CD14-positive monocyte (primary cell): ENCODE measurements around the gene ZBTB7C. TPM values are rescaled to one million over a fixed set of nuclear protein-coding genes. Genes with fewer than 3 reads are reported as not detected.

Source experiments
- DNase-seq, 3 donors: peaks; one replicate each; pipeline ENCODE4 v3.0.0-alpha.2; 2011 to 2022
- H2AFZ ChIP-seq: 2 replicates; pipeline ENCODE4 v1.6.0; 2012; ENCODE audit warnings: mild to moderate bottlenecking, low read depth, low read length, inconsistent platforms; ENCODE audit not compliant: insufficient read depth, poor library complexity, severe bottlenecking
- H3K27ac ChIP-seq, 2 donors: 1 replicate in 1 of 2; 2 replicates in 1 of 2; pipeline ENCODE4 v1.5.1; 2012 to 2013; ENCODE audit warnings: low read length in 2 of 2, control low read depth in 1 of 2, inconsistent platforms in 1 of 2, low read depth in 1 of 2, mild to moderate bottlenecking in 1 of 2
- H3K27me3 ChIP-seq, 2 donors: one replicate each; pipeline versions ENCODE4 v1.6.0 to v1.6.1; 2011 to 2013; ENCODE audit warnings: low read length in 2 of 2; ENCODE audit not compliant: control insufficient read depth in 2 of 2, insufficient read depth in 2 of 2
- H3K36me3 ChIP-seq, 2 donors: replicated peaks in 1 of 2; 1 replicate in 1 of 2; 2 replicates in 1 of 2; pipeline versions ENCODE4 v1.5.1 to v1.6.1; 2012 to 2013; ENCODE audit warnings: low read length in 2 of 2, control low read depth in 1 of 2, inconsistent platforms in 1 of 2, mild to moderate bottlenecking in 1 of 2; ENCODE audit not compliant: insufficient read depth in 2 of 2, control insufficient read depth in 1 of 2
- H3K4me1 ChIP-seq, 2 donors: 1 replicate in 1 of 2; 2 replicates in 1 of 2; pipeline versions ENCODE4 v1.5.1 to v1.6.1; 2012 to 2013; ENCODE audit warnings: low read length in 2 of 2, control low read depth in 1 of 2, inconsistent platforms in 1 of 2, mild to moderate bottlenecking in 1 of 2, moderate library complexity in 1 of 2; ENCODE audit not compliant: insufficient read depth in 2 of 2, control insufficient read depth in 1 of 2
- H3K4me2 ChIP-seq: replicated peaks from 2 replicates; pipeline ENCODE3; 2012; ENCODE audit warnings: low read length, moderate library complexity, mild to moderate bottlenecking; ENCODE audit not compliant: poor library complexity, severe bottlenecking; ENCODE audit errors: extremely low read depth
- H3K4me3 ChIP-seq, 3 experiments: fragments of 200-600 bp in 1 of 3; sonication (generic) in 1 of 3; replicated peaks in 1 of 3; 1 replicate in 2 of 3; 2 replicates in 1 of 3; pipeline ENCODE4 v1.5.1; 2011 to 2013; ENCODE audit warnings: low read length in 3 of 3, mild to moderate bottlenecking in 3 of 3, control low read depth in 2 of 3, low read depth in 2 of 3, inconsistent platforms in 1 of 3, moderate library complexity in 1 of 3
- H3K79me2 ChIP-seq: 2 replicates; pipeline ENCODE4 v1.6.0; 2012; ENCODE audit warnings: mild to moderate bottlenecking, control low read depth, inconsistent platforms, low read length, moderate library complexity; ENCODE audit not compliant: insufficient read depth
- H3K9ac ChIP-seq: 2 replicates; pipeline ENCODE4 v1.6.0; 2017; ENCODE audit warnings: low read length, mild to moderate bottlenecking; ENCODE audit not compliant: insufficient read depth, poor library complexity, severe bottlenecking
- H3K9me3 ChIP-seq, 2 donors: replicated peaks in 1 of 2; 1 replicate in 1 of 2; 2 replicates in 1 of 2; pipeline versions ENCODE4 v1.5.1 to v1.6.1; 2012 to 2013; ENCODE audit warnings: low read length in 2 of 2, control low read depth in 1 of 2; ENCODE audit not compliant: control insufficient read depth in 1 of 2, insufficient read depth in 1 of 2
- H4K20me1 ChIP-seq: 2 replicates; pipeline ENCODE4 v1.6.0; 2012; ENCODE audit warnings: mild to moderate bottlenecking, low read length, control low read depth, moderate library complexity; ENCODE audit not compliant: insufficient read depth
- H3K27ac Mint-ChIP-seq, 7 donors: one replicate each; pipeline ENCODE4 v1.8.0; 2020; ENCODE audit warnings: mild to moderate bottlenecking in 7 of 7, mixed read lengths in 7 of 7, moderate library complexity in 6 of 7, inconsistent platforms in 2 of 7
- H3K27me3 Mint-ChIP-seq, 3 donors: one replicate each; pipeline ENCODE4 v1.8.0; 2021 to 2022; ENCODE audit warnings: low read depth in 3 of 3, mild to moderate bottlenecking in 3 of 3, mixed read lengths in 3 of 3, moderate library complexity in 3 of 3, inconsistent platforms in 1 of 3
- H3K36me3 Mint-ChIP-seq, 2 donors: one replicate each; pipeline ENCODE4 v1.8.0; 2020; ENCODE audit warnings: mixed read lengths in 2 of 2, inconsistent platforms in 1 of 2, mild to moderate bottlenecking in 1 of 2
- H3K4me1 Mint-ChIP-seq: one replicate; pipeline ENCODE4 v1.8.0; 2020; ENCODE audit warnings: mild to moderate bottlenecking, mixed read lengths
- H3K4me3 Mint-ChIP-seq, 2 donors: one replicate each; pipeline ENCODE4 v1.8.0; 2020; ENCODE audit warnings: mild to moderate bottlenecking in 2 of 2, mixed read lengths in 2 of 2, moderate library complexity in 1 of 2
- H3K9me3 Mint-ChIP-seq, 7 donors: one replicate each; pipeline ENCODE4 v1.8.0; 2020 to 2022; ENCODE audit warnings: mixed read lengths in 7 of 7, mild to moderate bottlenecking in 6 of 7, moderate library complexity in 6 of 7, inconsistent platforms in 2 of 7
- CTCF ChIP-seq: fragments of 200-600 bp; IDR thresholded peaks from one replicate; pipeline ENCODE4 v1.8.0; 2022; ENCODE audit warnings: antibody characterized with exemption, mild to moderate bottlenecking
- WGBS: methylation state at CpG from one replicate; pipeline ENCODE4 v1.1.5; 2013; ENCODE audit warnings: missing lambda C conversion rate; ENCODE audit not compliant: insufficient coverage; 5-methylcytosine and 5-hydroxymethylcytosine counted together
- intact Hi-C, 2 donors: fragments of 100-400 bp; cut with micrococcal nuclease; formaldehyde crosslinking; loops; one replicate each; pipeline versions ENCODE4 v1.15.0 to v1.15.1; 2023
- polyA plus RNA-seq, 3 donors: library from polyadenylated mRNA; depleted of rRNA in 1 of 3; unstranded in 2 of 3; stranded (reverse) in 1 of 3; fragments of 300-500 nt in 2 of 3; fragments of >200 nt in 1 of 3; fragmentation: Illumina TruSeq in 2 of 3; gene quantifications; 1 replicate in 2 of 3; 2 replicates in 1 of 3; pipeline ENCODE4 v1.2.3, GENCODE V29; 2012 to 2021

ZBTB7C gene
- polyA plus RNA-seq, 3 donors, result 0.03 to 0.09 TPM; not detected in 1

DNA sequence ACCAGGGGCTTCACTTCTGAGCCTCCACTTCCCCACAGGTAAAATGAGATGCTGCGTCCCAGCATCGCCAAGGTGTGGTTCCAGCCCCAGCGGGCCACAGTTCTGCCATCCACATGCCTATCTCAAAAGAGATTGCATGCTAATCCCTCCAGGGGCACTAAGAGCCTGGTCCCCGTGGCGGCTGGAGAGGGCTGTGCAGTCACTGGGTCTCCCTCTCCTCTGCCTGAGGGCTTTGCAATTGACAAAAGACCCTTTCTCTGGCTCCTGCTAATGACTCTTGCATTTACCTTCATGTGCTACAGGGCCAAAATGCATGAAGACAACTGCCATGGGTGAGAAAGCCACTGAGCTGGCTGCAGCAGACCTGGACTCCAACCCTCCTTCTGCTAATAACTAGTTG is 18.5 kb downstream of the ZBTB7C start:
- intact Hi-C loops, result no loop called here
- Histone ChIP-seq H3K9ac (no peak overlapping the region), H4K20me1 (no peaks in the 10 kb centered on the region), H3K4me3 (no peak overlapping the region), H3K4me2 (no peak overlapping the region), H3K36me3 (no peaks in the 10 kb centered on the region), H3K27me3 (peaks cover 0 to 20% of the 10 kb centered on the region in 2 donors), H2AFZ (no peak overlapping the region), H3K4me1 (no peaks in the 10 kb centered on the region), H3K79me2 (no peaks in the 10 kb centered on the region), H3K9me3 (no peaks in the 10 kb centered on the region), H3K27ac (no peak overlapping the region)
- no peaks in the 10 kb centered on the region for H3K36me3 Mint-ChIP-seq
- no peak overlapping the region for H3K27ac Mint-ChIP-seq
- H3K4me1 Mint-ChIP-seq, result no peaks in the 10 kb centered on the region
- peaks cover 17 to 49% (median 39%) of the 10 kb centered on the region in 3 donors for H3K27me3 Mint-ChIP-seq
- no peak for DNase-seq
- H3K9me3 Mint-ChIP-seq, result peaks cover 0 to 2% (median 0%) of the 10 kb centered on the region in 7 donors
- H3K4me3 Mint-ChIP-seq, result no peak overlapping the region
- TF ChIP-seq CTCF, result no peak
- 73% methylated on average over 5 of the region's 5 CpGs for WGBS

DNA sequence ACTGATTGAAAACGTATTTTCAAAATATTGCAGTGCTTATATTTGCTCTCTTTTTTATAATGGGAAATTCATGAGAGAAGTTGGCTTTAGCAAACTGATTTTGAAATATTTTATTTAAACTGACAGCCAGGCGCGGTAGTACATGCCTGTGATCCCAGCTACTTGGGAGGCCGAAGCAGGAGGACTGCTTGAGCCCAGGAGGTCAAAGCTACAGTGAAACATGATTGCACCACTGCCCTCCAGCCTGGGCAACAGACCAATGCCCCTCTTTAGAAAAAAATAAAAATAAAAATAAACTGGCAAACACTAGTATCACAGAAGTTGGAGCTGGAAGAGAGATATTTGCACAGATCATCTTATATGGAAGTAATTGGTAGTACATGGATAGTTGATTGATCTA is 20.7 kb downstream of the ZBTB7C start:
- TF ChIP-seq CTCF, result no peak
- peaks cover 0 to 14% of the 10 kb centered on the region in 2 donors for H3K27me3 ChIP-seq
- no peak for DNase-seq
- no peak overlapping the region for H2AFZ ChIP-seq
- no peaks in the 10 kb centered on the region for H3K36me3 Mint-ChIP-seq
- intact Hi-C loops, result no loop called here
- H3K4me3 Mint-ChIP-seq, result no peak overlapping the region
- H3K4me1 Mint-ChIP-seq, result no peaks in the 10 kb centered on the region
- H3K27ac ChIP-seq, result no peak overlapping the region
- no peak overlapping the region for H3K4me2 ChIP-seq
- peaks cover 0 to 4% (median 0%) of the 10 kb centered on the region in 7 donors for H3K9me3 Mint-ChIP-seq
- H3K36me3 ChIP-seq, result no peaks in the 10 kb centered on the region
- H3K9ac ChIP-seq, result no peak overlapping the region
- no peak overlapping the region for H3K4me3 ChIP-seq
- H3K27me3 Mint-ChIP-seq, result peaks cover 22 to 50% (median 45%) of the 10 kb centered on the region in 3 donors
- no peak overlapping the region for H3K27ac Mint-ChIP-seq
- WGBS, result 92% methylated on average over 3 of the region's 4 CpGs
- no peaks in the 10 kb centered on the region for H3K79me2 ChIP-seq
- no peaks in the 10 kb centered on the region for H3K9me3 ChIP-seq
- no peaks in the 10 kb centered on the region for H3K4me1 ChIP-seq
- H4K20me1 ChIP-seq, result no peaks in the 10 kb centered on the region
